GM10248 (cell line): ENCODE data around the gene HYOU1.

ENCODE experiments used
- CTCF ChIA-PET: fragments of 300-600 bp; sonication (Branson Sonifier 250); formaldehyde crosslinking; extraction: SDS; loops from one replicate; lab custom pipeline; 2021; ENCODE audit warnings: antibody characterized with exemption; lab: Yijun Ruan, JAX
- POLR2A ChIA-PET: fragments of 350-650 bp; sonication (Branson Sonifier 250); formaldehyde crosslinking; extraction: SDS; loops from one replicate; lab custom pipeline; 2020; ENCODE audit warnings: antibody characterized with exemption; lab: Yijun Ruan, JAX
- DNase-seq: peaks from one replicate; pipeline ENCODE4 v3.0.0; 2012; ENCODE audit errors: extremely low spot score
- TF ChIP-seq, protein P1 (sequence below): IDR thresholded peaks from 2 replicates; pipeline ENCODE4 v1.5.1; 2012; ENCODE audit warnings: mild to moderate bottlenecking, low read depth; ENCODE audit errors: extremely low read depth, missing control alignments, control extremely low read depth

Gene HYOU1

GRCh38 chr11:119014209-119014924 is 42.6 kb downstream of the HYOU1 start:
- ChIA-PET CTCF (interaction anchor here (1.2 to 2.0 kb wide), 3 partner anchors 14 to 309 kb away, joined by 3 to 4 read pairs (median 3); no protein-coding TSS in a partner anchor), POLR2A (interaction anchor here (0.6 to 1.2 kb wide), 2 partner anchors 10 to 30 kb away, joined by 4 read pairs; no protein-coding TSS in a partner anchor)
- TF ChIP-seq, protein P1, sequence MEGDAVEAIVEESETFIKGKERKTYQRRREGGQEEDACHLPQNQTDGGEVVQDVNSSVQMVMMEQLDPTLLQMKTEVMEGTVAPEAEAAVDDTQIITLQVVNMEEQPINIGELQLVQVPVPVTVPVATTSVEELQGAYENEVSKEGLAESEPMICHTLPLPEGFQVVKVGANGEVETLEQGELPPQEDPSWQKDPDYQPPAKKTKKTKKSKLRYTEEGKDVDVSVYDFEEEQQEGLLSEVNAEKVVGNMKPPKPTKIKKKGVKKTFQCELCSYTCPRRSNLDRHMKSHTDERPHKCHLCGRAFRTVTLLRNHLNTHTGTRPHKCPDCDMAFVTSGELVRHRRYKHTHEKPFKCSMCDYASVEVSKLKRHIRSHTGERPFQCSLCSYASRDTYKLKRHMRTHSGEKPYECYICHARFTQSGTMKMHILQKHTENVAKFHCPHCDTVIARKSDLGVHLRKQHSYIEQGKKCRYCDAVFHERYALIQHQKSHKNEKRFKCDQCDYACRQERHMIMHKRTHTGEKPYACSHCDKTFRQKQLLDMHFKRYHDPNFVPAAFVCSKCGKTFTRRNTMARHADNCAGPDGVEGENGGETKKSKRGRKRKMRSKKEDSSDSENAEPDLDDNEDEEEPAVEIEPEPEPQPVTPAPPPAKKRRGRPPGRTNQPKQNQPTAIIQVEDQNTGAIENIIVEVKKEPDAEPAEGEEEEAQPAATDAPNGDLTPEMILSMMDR: no peak

DNA sequence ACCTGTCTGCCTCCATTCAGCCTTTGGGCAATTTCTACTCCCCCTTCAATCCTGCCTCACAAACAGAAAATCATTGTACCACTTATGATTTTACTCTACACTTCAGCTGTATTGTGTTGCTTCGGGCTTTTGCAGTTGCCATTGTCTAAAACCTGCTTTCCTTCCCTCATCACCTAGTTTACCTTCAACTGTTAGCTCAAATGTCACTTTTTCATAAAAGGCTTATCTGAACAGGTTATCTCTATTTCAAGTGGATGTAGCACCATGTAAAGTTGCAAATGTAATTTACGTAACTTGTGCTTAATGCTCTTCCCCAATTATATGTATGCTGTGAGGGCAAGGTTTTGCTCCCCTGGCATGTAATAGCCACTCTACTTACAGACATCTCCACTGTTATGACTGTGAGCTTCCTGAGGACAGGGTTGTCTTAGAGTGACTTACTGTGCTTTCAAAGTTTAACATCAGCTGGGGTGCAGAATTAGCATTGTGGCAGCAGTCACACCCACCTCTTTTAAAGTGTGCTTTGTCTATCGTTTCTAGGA is 44.3 kb downstream of the HYOU1 start:
- no peak for DNase-seq
- TF ChIP-seq, protein P1: no peak
- ChIA-PET CTCF (interaction anchor here (1.7 kb wide), 1 partner anchor 12 kb away, joined by 3 read pairs; no protein-coding TSS in a partner anchor), POLR2A (interaction anchor here (0.6 kb wide), 1 partner anchor 134 kb away, joined by 3 read pairs; no protein-coding TSS in a partner anchor)

More at GRCh38 chr11:119014209-119014924, 42.6 kb downstream of the HYOU1 start:
- DNase-seq: no peak

DNA sequence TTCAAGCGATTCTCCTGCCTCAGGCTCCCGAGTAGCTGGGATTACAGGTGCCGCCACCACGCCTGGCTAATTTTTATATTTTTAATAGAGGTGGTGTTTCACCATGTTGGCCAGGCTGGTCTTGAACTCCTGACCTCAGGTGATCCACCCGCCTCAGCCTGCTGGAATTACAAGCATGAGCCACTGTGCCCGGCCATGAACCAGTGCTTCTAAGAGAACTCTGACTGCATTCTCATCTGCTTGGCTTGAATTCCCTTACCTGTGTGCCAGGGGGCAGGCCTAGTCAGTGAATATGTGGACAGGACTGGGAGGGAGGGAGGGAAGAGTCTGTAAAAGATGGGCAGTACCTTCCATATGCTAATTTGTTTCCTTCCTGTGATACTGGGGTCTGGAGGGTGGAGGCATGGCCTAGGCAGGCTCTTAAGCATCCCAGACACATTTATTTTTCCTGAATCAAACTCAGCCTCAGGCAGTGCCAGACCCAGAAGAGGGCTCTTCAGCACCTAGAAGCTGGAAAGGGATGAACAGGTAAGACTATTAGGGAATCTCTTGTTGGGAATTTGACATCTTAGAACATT is 45.4 kb downstream of the HYOU1 start:
- no peak for DNase-seq
- POLR2A ChIA-PET: no interaction called here
- TF ChIP-seq, protein P1: no peak
- CTCF ChIA-PET: no interaction called here

- no peak for DNase-seq
- CTCF ChIA-PET: interaction anchor here (1.3 to 1.7 kb wide), 2 partner anchors 10 to 45 kb away, joined by 3 to 5 read pairs; no protein-coding TSS in a partner anchor
- TF ChIP-seq, protein P1: no peak
- POLR2A ChIA-PET: interaction anchor here (0.7 kb wide), 1 partner anchor 86 kb away, joined by 5 read pairs; no protein-coding TSS in a partner anchor
Measured at GRCh38 chr11:119006656-119007055, 50.3 kb downstream of the HYOU1 start.

GRCh38 chr11:119000906-119001305 is 56.1 kb downstream of the HYOU1 start:
- POLR2A ChIA-PET: no interaction called here
- no peak for DNase-seq
- TF ChIP-seq, protein P1: no peak
- CTCF ChIA-PET: interaction anchor here (1.3 to 1.6 kb wide), 2 partner anchors 12 to 17 kb away, joined by 3 read pairs; partner anchors contain the start of gene RPS25

- POLR2A ChIA-PET: no interaction called here
- TF ChIP-seq, protein P1: no peak
- CTCF ChIA-PET: no interaction called here
- DNase-seq: no peak
Measured at GRCh38 chr11:118998822-118999221, 58.2 kb downstream of the HYOU1 start.
